Measurements from ENCODE around the gene USP7. TPM values are rescaled to one million over a fixed set of nuclear protein-coding genes. Genes with fewer than 3 reads are reported as not detected.

Gene USP7
- total RNA-seq (40.8 and 44.2 TPM in 2 replicates), polyA plus RNA-seq (38.0 and 46.7 TPM in 2 replicates)

- H3K9me3 ChIP-seq (ENCODE audit: low read depth), result no peaks in the 10 kb centered on the region
- peak; percentile 97 for DNase-seq (ENCODE audit: low spot score)
- peaks cover 32% of the 10 kb centered on the region for H3K4me1 ChIP-seq (ENCODE audit: insufficient read depth)
- peak within 1 kb of the TSS; percentile 94 for H2AFZ ChIP-seq
- peaks cover 41% of the 10 kb centered on the region for H3K79me2 ChIP-seq
- H3K4me2 ChIP-seq, result peak within 1 kb of the TSS; percentile 96
- TF ChIP-seq EZH2phosphoT487 (IDR thresholded peaks at IDR 0.05; ENCODE audit: low read depth, severe bottlenecking, unreplicated experiment) (no peak), EZH2 (IDR thresholded peaks at IDR 0.05; ENCODE audit: borderline replicate concordance) (no peak), CTCF (IDR thresholded peaks at IDR 0.05; ENCODE audit: poor library complexity) (no peak)
- H3K27ac ChIP-seq, result peak within 1 kb of the TSS; percentile 87
- peak within 1 kb of the TSS; percentile 91 for H3K4me3 ChIP-seq
- no peaks in the 10 kb centered on the region for H3K27me3 ChIP-seq
- WGBS (ENCODE audit: low lambda C conversion rate, missing lambda C conversion rate), result under 1% methylated on average over 41 of the region's 79 CpGs
- H3K36me3 ChIP-seq (replicated peaks; ENCODE audit: insufficient read depth, low read depth), result no peaks in the 10 kb centered on the region
- H3K9me2 ChIP-seq (replicated peaks; ENCODE audit: insufficient read depth), result no peaks in the 10 kb centered on the region
- peaks cover 42% of the 10 kb centered on the region for H4K20me1 ChIP-seq (ENCODE audit: insufficient read depth, poor library complexity, severe bottlenecking)
Measured at GRCh38 chr16:8963821-8964441, at the start of gene USP7. TSS of gene USP7 (minus strand) at chr16:8963906. CDS start at chr16:8963285, 621 bp downstream.

- no peak for TF ChIP-seq EZH2 (IDR thresholded peaks at IDR 0.05; ENCODE audit: borderline replicate concordance)
- no peak for TF ChIP-seq CTCF (IDR thresholded peaks at IDR 0.05; ENCODE audit: poor library complexity)
- TF ChIP-seq EZH2phosphoT487 (IDR thresholded peaks at IDR 0.05; ENCODE audit: low read depth, severe bottlenecking, unreplicated experiment), result no peak
- WGBS (ENCODE audit: low lambda C conversion rate, missing lambda C conversion rate), result 62% methylated on average over 7 of the region's 7 CpGs
- no peaks in the 10 kb centered on the region for H3K27me3 ChIP-seq
- DNase-seq (ENCODE audit: low spot score), result no peak
- no peak overlapping the region for H2AFZ ChIP-seq
- H3K27ac ChIP-seq, result no peak overlapping the region
- no peaks in the 10 kb centered on the region for H3K36me3 ChIP-seq (replicated peaks; ENCODE audit: insufficient read depth, low read depth)
- peak overlapping the region; percentile 59 for H3K4me2 ChIP-seq
- no peaks in the 10 kb centered on the region for H3K9me3 ChIP-seq (ENCODE audit: low read depth)
- H3K9me2 ChIP-seq (replicated peaks; ENCODE audit: insufficient read depth), result no peaks in the 10 kb centered on the region
- no peaks in the 10 kb centered on the region for H3K4me1 ChIP-seq (ENCODE audit: insufficient read depth)
- no peaks in the 10 kb centered on the region for H4K20me1 ChIP-seq (ENCODE audit: insufficient read depth, poor library complexity, severe bottlenecking)
- H3K79me2 ChIP-seq, result no peaks in the 10 kb centered on the region
- no peak overlapping the region for H3K4me3 ChIP-seq
Measured at GRCh38 chr16:9013508-9013864, 49.8 kb upstream of the USP7 start.

GRCh38 chr16:9012848-9013507, 49.3 kb upstream of the USP7 start:
- no peaks in the 10 kb centered on the region for H4K20me1 ChIP-seq (ENCODE audit: insufficient read depth, poor library complexity, severe bottlenecking)
- no peak overlapping the region for H3K4me3 ChIP-seq
- no peak overlapping the region for H3K27ac ChIP-seq
- TF ChIP-seq EZH2 (IDR thresholded peaks at IDR 0.05; ENCODE audit: borderline replicate concordance), result no peak
- TF ChIP-seq CTCF (IDR thresholded peaks at IDR 0.05; ENCODE audit: poor library complexity), result peak; percentile 35
- H3K4me2 ChIP-seq, result peak overlapping the region; percentile 59
- no peak overlapping the region for H2AFZ ChIP-seq
- 25% methylated on average over 28 of the region's 28 CpGs for WGBS (ENCODE audit: low lambda C conversion rate, missing lambda C conversion rate)
- no peaks in the 10 kb centered on the region for H3K4me1 ChIP-seq (ENCODE audit: insufficient read depth)
- no peaks in the 10 kb centered on the region for H3K9me2 ChIP-seq (replicated peaks; ENCODE audit: insufficient read depth)
- no peaks in the 10 kb centered on the region for H3K36me3 ChIP-seq (replicated peaks; ENCODE audit: insufficient read depth, low read depth)
- no peaks in the 10 kb centered on the region for H3K27me3 ChIP-seq
- H3K9me3 ChIP-seq (ENCODE audit: low read depth), result no peaks in the 10 kb centered on the region
- peak; percentile 34 for DNase-seq (ENCODE audit: low spot score)
- H3K79me2 ChIP-seq, result no peaks in the 10 kb centered on the region

Measured in hepatocyte (in vitro differentiated cells).